ENCODE data around the gene ZNF775.

- TF ChIP-seq CTCF (optimal IDR thresholded peaks at IDR 0.05 in 1 of 3, IDR thresholded peaks at IDR 0.05 in 1 of 3, conservative IDR thresholded peaks at IDR 0.05 in 1 of 3; ENCODE audit: extremely low read depth in 1 of 3, insufficient read depth in 2 of 3, low read length in 3 of 3), result no peak
- no peak for TF ChIP-seq EZH2 (IDR thresholded peaks at IDR 0.05; ENCODE audit: low read length)
Observed at GRCh38 chr7:150369748-150370501, 9.2 kb upstream of the ZNF775 start.

Measured in keratinocyte (primary cell).